HEK293 (cell line): ENCODE measurements around the gene RIPOR3.
A peak's percentile ranks its signal among the peaks of the same experiment; 100 is the strongest.

Source experiments
- FEZF1 ChIP-seq: fragments of 450-650 bp; formaldehyde crosslinking; IDR thresholded peaks from 2 replicates; pipeline ENCODE4 v1.5.1; 2016; ENCODE audit warnings: missing biosample characterization, missing genetic modification characterization
- HOXC10 ChIP-seq: sonication (generic); formaldehyde crosslinking; IDR thresholded peaks from 2 replicates; pipeline ENCODE4 v1.8.1; 2023; ENCODE audit warnings: mild to moderate bottlenecking, missing genetic modification reagents
- KLF10 ChIP-seq: fragments of 450-650 bp; IDR thresholded peaks from 2 replicates; pipeline ENCODE4 v1.5.1; 2018; ENCODE audit warnings: missing biosample characterization, mild to moderate bottlenecking, missing genetic modification characterization
- KLF16 ChIP-seq: fragments of 450-650 bp; formaldehyde crosslinking; IDR thresholded peaks from 2 replicates; pipeline ENCODE4 v1.5.1; 2017; ENCODE audit warnings: missing biosample characterization, missing genetic modification characterization
- OSR2 ChIP-seq: fragments of 450-650 bp; formaldehyde crosslinking; IDR thresholded peaks from 2 replicates; pipeline ENCODE4 v1.5.1; 2016; ENCODE audit warnings: missing biosample characterization, missing genetic modification characterization
- PRDM1 ChIP-seq: fragments of 450-650 bp; formaldehyde crosslinking; IDR thresholded peaks from 2 replicates; pipeline ENCODE4; 2016; ENCODE audit warnings: missing biosample characterization, missing genetic modification characterization
- PRDM10 ChIP-seq: fragments of 450-650 bp; formaldehyde crosslinking; IDR thresholded peaks from 2 replicates; pipeline ENCODE4 v1.5.1; 2016; ENCODE audit warnings: missing biosample characterization, missing genetic modification characterization
- PRDM6 ChIP-seq: fragments of 450-650 bp; formaldehyde crosslinking; IDR thresholded peaks from 2 replicates; pipeline ENCODE4 v1.5.1; 2017; ENCODE audit warnings: missing biosample characterization, missing genetic modification characterization
- SP3 ChIP-seq: fragments of 450-650 bp; formaldehyde crosslinking; IDR thresholded peaks from 2 replicates; pipeline ENCODE4 v1.5.1; 2016; ENCODE audit warnings: missing biosample characterization, missing genetic modification characterization
- TRIM28 ChIP-seq: IDR thresholded peaks from 2 replicates; pipeline ENCODE4 v1.6.1; 2011; ENCODE audit warnings: low read length, control low read depth, borderline replicate concordance
- ZBTB11 ChIP-seq: fragments of 450-650 bp; formaldehyde crosslinking; conservative IDR thresholded peaks from 2 replicates; pipeline ENCODE4 v1.5.1; 2016; ENCODE audit warnings: low read depth, missing biosample characterization, missing genetic modification characterization
- ZNF121 ChIP-seq: fragments of 450-650 bp; formaldehyde crosslinking; IDR thresholded peaks from 2 replicates; pipeline ENCODE4 v1.5.1; 2016; ENCODE audit warnings: missing biosample characterization, missing genetic modification characterization
- ZNF157 ChIP-seq: fragments of 450-650 bp; formaldehyde crosslinking; IDR thresholded peaks from 2 replicates; pipeline ENCODE4 v1.5.1; 2016; ENCODE audit warnings: missing biosample characterization, missing genetic modification characterization
- ZNF214 ChIP-seq: fragments of 450-650 bp; formaldehyde crosslinking; IDR thresholded peaks from 2 replicates; pipeline ENCODE4 v1.5.1; 2017; ENCODE audit warnings: missing biosample characterization, mild to moderate bottlenecking, missing genetic modification characterization, borderline replicate concordance
- ZNF335 ChIP-seq: fragments of 450-650 bp; formaldehyde crosslinking; conservative IDR thresholded peaks from 2 replicates; pipeline ENCODE4 v1.5.1; 2016; ENCODE audit warnings: missing biosample characterization, missing genetic modification characterization
- ZNF350 ChIP-seq: fragments of 450-650 bp; formaldehyde crosslinking; IDR thresholded peaks from 2 replicates; pipeline ENCODE4 v1.5.0; 2017; ENCODE audit warnings: missing biosample characterization, mild to moderate bottlenecking, missing genetic modification characterization
- ZNF394 ChIP-seq: fragments of 450-650 bp; formaldehyde crosslinking; IDR thresholded peaks from 2 replicates; pipeline ENCODE4 v1.5.1; 2016; ENCODE audit warnings: missing biosample characterization, missing genetic modification characterization, mild to moderate bottlenecking, moderate library complexity, borderline replicate concordance
- ZNF548 ChIP-seq: fragments of 450-650 bp; formaldehyde crosslinking; IDR thresholded peaks from 2 replicates; pipeline ENCODE4 v1.5.1; 2016; ENCODE audit warnings: missing biosample characterization, missing genetic modification characterization
- ZNF610 ChIP-seq: fragments of 450-650 bp; formaldehyde crosslinking; IDR thresholded peaks from 2 replicates; pipeline ENCODE4 v1.5.1; 2016; ENCODE audit warnings: missing biosample characterization, missing genetic modification characterization, borderline replicate concordance
- ZNF629 ChIP-seq: fragments of 450-650 bp; formaldehyde crosslinking; IDR thresholded peaks from 2 replicates; pipeline ENCODE4 v1.5.1; 2017; ENCODE audit warnings: missing biosample characterization, missing genetic modification characterization
- ZNF692 ChIP-seq: fragments of 450-650 bp; formaldehyde crosslinking; IDR thresholded peaks from 2 replicates; pipeline ENCODE4 v1.5.1; 2016; ENCODE audit warnings: missing biosample characterization, missing genetic modification characterization
- ZNF747 ChIP-seq: fragments of 450-650 bp; formaldehyde crosslinking; IDR thresholded peaks from 2 replicates; pipeline ENCODE4 v1.5.1; 2016; ENCODE audit warnings: missing biosample characterization, missing genetic modification characterization
- ZNF843 ChIP-seq: fragments of 450-650 bp; formaldehyde crosslinking; IDR thresholded peaks from 2 replicates; pipeline ENCODE4 v1.5.1; 2016; ENCODE audit warnings: missing biosample characterization, missing genetic modification characterization
- ZSCAN30 ChIP-seq: fragments of 450-650 bp; IDR thresholded peaks from 2 replicates; pipeline ENCODE4 v1.5.1; 2018; ENCODE audit warnings: missing biosample characterization, mild to moderate bottlenecking, missing genetic modification characterization, moderate library complexity
- ZSCAN5A ChIP-seq: fragments of 450-650 bp; formaldehyde crosslinking; IDR thresholded peaks from 2 replicates; pipeline ENCODE4 v1.5.1; 2016; ENCODE audit warnings: missing biosample characterization, missing genetic modification characterization
- ZXDB ChIP-seq: fragments of 450-650 bp; formaldehyde crosslinking; IDR thresholded peaks from 2 replicates; pipeline ENCODE4 v1.5.1; 2016; ENCODE audit warnings: missing biosample characterization, missing genetic modification characterization

RIPOR3 gene

GRCh38 chr20:50635676-50636600 is 55.4 kb downstream of the RIPOR3 start (continued):
- no peak for TF ChIP-seq ZBTB11 (tag by site-specific recombination)
- no peak for TF ChIP-seq ZNF394
- peak; percentile 75 for TF ChIP-seq ZXDB
- no peak for TF ChIP-seq ZNF747 (tag by site-specific recombination)
- no peak for TF ChIP-seq PRDM6 (tag by site-specific recombination)
- peak; percentile 67; the same call in 1 of the 2 replicates for TF ChIP-seq ZNF335 (tag by site-specific recombination)
- TF ChIP-seq FEZF1 (tag by site-specific recombination) = no peak
- TF ChIP-seq SP3 (tag by site-specific recombination) = peak; percentile 75
- peak; percentile 98 for TF ChIP-seq PRDM10
- no peak for TF ChIP-seq ZSCAN5A (tag by site-specific recombination)
- TF ChIP-seq ZNF157 (tag by site-specific recombination) = no peak
- TF ChIP-seq KLF16 (tag by site-specific recombination) = peak; percentile 77
- TF ChIP-seq ZNF121 (tag by site-specific recombination) = no peak
- TF ChIP-seq PRDM1 (tag by site-specific recombination) = 0 out of 2 replicates have a peak, but pooled peaks have one; percentile 14
- TF ChIP-seq ZSCAN30 (tag by site-specific recombination) = peak; percentile 57; the same call in 1 of the 2 replicates
- peak; percentile 43; the same call in 1 of the 2 replicates for TF ChIP-seq OSR2 (tag by site-specific recombination)
- no peak for TF ChIP-seq HOXC10 (CRISPR knock-in tag)
- peak; percentile 99 for TF ChIP-seq ZNF692 (tag by site-specific recombination)
- peak; percentile 82 for TF ChIP-seq ZNF629 (tag by site-specific recombination)
- TF ChIP-seq ZNF843 = no peak
- TF ChIP-seq ZNF610 (tag by site-specific recombination) = no peak
- no peak for TF ChIP-seq ZNF214 (tag by site-specific recombination)
- TF ChIP-seq TRIM28 = no peak
- TF ChIP-seq ZNF350 (tag by site-specific recombination) = no peak
- no peak for TF ChIP-seq ZNF548
- TF ChIP-seq KLF10 (tag by site-specific recombination) = peak; percentile 75
